GM21515 (cell line): ENCODE results near the gene NT5DC3.
"Not testable (repeated sequence)": the region's sequence is repeated elsewhere in the genome, so short reads cannot be mapped to it uniquely, and the experiment has no call there.

Experiments used
- ATAC-seq: cut with Tn5 transposase; IDR thresholded peaks from one replicate; pipeline ENCODE4 v1.9.1; 2021; ENCODE audit not compliant: unreplicated experiment

The NT5DC3 gene

GRCh38 chr12:103810111-103810510, 30.9 kb downstream of the NT5DC3 start:
- ATAC-seq = no peak

GRCh38 chr12:103809639-103810038, 31.4 kb downstream of the NT5DC3 start:
- not testable (repeated sequence) for ATAC-seq

- no peak for ATAC-seq
Measured at GRCh38 chr12:103809154-103809553, 31.9 kb downstream of the NT5DC3 start.

- no peak for ATAC-seq
Measured at GRCh38 chr12:103808239-103808880, 32.7 kb downstream of the NT5DC3 start.

GRCh38 chr12:103807561-103808238, 33.3 kb downstream of the NT5DC3 start:
- ATAC-seq = no peak

GRCh38 chr12:103806803-103807202, 34.2 kb downstream of the NT5DC3 start:
- ATAC-seq = no peak

GRCh38 chr12:103805655-103806360, 35.2 kb downstream of the NT5DC3 start:
- ATAC-seq = no peak

- ATAC-seq = no peak
Measured at GRCh38 chr12:103803847-103804246, 37.2 kb downstream of the NT5DC3 start.

- ATAC-seq = no peak
Measured at GRCh38 chr12:103802586-103802886, 38.5 kb downstream of the NT5DC3 start.

- no peak for ATAC-seq
Measured at GRCh38 chr12:103801709-103802585, 39.1 kb downstream of the NT5DC3 start.

GRCh38 chr12:103799857-103800771, 40.9 kb downstream of the NT5DC3 start:
- no peak for ATAC-seq

GRCh38 chr12:103799504-103799856, 41.6 kb downstream of the NT5DC3 start:
- ATAC-seq = no peak

- ATAC-seq = no peak
Measured at GRCh38 chr12:103798586-103798985, 42.4 kb downstream of the NT5DC3 start.

GRCh38 chr12:103794309-103795213, 46.5 kb downstream of the NT5DC3 start:
- no peak for ATAC-seq

- ATAC-seq = no peak
Measured at GRCh38 chr12:103793512-103794045, 47.5 kb downstream of the NT5DC3 start.

- ATAC-seq = no peak
Measured at GRCh38 chr12:103793046-103793445, 48.0 kb downstream of the NT5DC3 start.

GRCh38 chr12:103791350-103791920, 49.6 kb downstream of the NT5DC3 start:
- ATAC-seq = no peak

GRCh38 chr12:103786201-103786600, 54.8 kb downstream of the NT5DC3 start:
- no peak for ATAC-seq
